NCI-H146 (cell line): Measurements from ENCODE around the gene LCP2.

Experiments
- DNase-seq: peaks from one replicate; lab custom pipeline; 2025; lab: John Stamatoyannopoulos, UW

The LCP2 gene

DNA sequence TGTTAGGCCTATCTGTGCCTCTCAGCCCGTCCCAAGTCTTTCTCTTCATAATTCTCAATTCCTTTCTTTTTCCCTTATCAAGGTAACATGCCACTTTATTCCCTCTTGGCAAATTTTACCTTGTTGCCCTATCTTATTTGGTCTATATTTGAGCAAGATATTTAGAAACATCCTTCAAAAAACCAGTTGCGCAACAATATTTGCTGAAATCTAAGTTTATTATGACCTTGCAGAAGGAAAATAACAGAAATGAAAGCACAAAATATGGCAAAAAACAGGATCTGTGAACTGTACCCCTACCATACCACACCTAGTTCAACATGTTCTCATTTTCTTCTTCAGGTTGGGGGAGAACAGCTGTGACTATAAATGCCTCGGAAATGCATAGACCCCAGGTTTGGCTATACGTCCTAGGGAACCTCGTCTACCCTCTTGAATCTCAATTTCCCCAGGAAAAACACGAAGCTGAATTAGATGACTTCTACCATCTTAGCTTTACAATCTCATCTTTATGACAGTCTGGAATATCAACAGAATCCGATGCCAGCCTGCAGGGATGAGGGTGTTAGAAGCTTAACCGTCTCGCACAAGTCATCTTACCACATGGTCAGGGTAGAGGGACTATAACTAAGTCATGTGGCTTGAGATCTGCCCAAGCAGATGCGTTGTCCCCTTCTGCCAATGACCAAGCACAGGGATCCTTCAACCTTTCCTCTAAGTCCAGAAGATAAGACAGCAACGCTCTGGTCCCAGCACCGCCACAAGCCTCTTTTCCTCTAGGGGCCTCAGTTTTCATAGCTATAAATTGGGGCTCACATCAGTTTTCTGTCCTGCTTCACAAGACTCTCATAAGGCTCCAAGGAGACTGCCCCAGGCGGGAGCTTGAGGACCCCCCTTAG, 1.3 kb downstream of the LCP2 start:
- no peak for DNase-seq

DNA sequence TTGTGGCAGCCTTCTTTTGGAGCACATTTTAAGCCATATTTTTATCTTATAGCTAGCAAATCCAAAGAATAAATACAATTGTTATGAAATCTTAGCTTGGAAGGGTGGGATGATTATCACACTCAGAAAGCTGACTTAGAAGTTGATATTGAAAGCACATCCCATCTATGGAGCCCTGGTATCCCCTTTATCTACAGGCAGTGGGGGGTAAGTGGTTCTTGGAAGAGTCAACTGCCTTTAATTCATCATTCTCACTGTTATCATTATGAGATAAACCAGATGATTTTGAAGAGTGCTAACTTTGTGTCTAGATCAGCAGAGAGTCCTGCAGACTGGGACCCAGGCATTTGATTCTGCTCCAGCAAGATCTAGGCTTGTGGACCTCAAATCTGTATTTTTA, 3.0 kb downstream of the LCP2 start:
- DNase-seq, result no peak

DNA sequence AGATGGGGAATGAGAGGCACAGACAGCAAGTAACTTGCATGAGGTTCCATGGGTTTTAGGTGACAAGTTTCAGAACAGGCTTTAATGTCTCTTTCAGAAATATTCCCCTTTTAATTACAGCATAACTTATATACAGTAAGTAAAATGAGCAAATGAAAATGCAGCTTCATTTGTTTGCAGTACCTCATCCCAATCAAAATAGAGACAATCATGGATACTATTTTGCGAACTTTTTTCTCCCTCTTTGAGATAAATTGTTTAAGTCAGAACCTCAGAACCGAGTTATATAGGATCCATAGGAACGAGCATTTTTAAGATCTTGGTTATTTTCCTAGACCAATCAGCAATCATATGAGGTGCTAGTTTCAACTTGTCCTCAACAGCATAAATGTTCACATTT, 3.5 kb downstream of the LCP2 start:
- no peak for DNase-seq

DNA sequence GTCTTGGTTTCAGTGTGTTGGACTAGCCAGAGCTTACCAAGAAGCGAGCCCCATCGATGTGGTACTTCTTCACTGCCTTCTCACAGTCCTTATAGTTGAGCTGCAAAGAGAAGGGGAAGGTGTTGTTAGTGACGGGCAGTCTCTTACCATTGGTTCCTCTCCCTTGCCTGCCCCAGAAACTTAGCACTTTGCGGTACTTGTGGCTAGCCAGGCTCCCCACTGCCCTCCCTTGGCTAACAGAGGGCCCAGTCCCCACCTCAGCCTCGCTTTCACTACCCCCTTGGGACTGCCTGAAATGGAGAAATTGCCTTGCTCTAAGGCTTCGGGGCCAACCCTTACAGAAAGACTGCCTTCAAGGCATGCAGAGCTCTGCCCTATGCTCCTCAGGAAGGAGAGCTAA, 4.3 kb downstream of the LCP2 start:
- no peak for DNase-seq

DNA sequence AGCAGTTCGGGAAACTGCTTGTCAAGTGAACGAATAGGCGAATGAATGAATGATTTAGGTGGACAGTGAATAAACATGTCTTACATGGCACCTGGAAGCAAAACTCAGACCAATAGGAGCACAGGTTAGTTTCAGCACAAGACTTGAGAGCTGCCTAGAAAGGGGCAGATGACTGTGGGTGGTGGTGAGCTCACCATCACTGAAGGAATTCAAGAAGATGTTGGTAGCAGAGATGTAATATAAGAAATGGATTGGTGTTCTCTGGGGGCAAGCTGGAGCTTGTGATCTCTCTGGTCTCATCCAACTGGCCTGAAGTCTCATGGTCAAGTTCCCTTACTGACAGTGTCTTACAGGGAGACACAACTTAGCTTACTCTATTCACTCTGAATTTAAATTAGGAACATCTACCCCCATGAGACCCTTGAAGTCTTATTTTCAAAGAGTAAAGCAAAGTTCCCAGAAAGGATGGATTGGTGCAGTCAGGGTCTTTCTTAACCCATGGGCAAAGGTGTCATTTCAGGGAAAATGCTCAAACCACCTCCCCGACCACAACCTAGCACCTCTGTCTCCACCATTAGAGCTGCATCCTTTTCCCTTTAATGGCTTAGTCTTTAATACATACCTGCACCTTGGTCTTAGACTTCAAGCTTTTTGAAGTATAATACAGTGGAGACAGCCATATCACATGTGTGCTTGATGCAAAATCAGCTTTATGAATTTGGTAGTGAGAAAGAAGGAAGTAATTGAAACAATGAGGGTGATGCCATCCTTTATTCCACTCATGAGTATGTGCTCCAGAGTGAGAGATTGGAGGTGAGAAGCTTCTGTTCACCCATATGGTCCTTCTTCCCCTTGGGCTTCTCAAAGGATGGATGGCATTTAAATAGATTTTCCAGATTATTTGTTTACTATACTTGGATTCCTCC, 5.1 kb downstream of the LCP2 start:
- DNase-seq, result no peak

DNA sequence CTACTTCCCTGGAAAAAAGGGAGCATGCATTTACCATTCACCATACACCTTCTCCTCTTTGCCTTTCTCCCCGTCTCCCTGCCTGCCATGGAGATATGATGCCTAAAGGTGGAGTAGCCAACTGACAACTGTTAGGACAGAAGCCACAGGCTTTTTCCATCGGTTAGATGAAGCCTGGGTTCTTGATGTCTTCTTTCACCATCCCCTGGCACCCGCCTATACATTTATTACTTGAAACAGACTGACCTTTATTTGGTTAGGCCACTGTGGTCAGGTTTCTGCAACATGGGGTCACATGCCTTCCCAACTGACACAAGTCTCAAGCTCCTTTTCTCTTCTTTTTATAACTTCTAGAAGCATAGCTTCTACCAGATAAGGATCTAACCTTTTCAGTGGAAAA, 7.1 kb downstream of the LCP2 start:
- no peak for DNase-seq

DNA sequence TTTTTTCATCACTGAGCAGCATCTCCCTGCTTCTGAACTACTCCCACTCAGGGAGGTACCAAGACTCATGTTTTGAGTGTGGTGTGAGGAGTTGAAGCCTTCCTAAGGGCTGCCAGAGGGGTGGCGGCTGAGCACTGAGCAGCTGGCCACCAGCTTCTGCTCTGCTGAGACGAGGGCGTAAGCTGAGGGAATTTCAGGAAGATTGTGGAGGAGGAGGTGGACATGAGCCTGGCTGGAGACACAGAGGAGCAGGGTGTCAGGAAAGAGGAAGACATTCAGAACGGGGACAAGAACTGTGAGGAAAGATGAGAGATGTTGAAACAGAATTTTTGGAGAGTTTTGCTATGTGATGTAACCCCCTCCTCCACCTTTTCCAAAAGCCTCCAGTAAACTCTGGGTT, 7.8 kb downstream of the LCP2 start:
- DNase-seq, result no peak

DNA sequence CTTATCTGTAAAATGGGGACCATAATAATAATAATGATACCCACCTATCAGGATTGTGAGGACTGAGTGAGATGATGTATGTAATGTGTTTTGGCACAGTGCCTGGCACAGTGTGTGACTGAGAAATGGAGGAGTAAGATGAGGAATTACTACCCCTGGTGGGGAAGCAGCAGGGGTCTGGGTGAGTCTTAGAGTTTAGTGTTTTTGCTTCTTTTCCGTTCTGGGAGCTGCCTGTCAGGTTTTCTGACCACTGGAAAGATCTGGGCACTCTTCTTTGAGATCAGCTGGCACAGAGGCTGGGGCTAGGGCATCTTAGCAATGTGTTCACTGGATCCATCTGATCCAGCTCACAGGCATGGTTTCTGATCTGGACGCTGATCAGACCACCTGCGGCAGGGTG, 8.5 kb downstream of the LCP2 start:
- no peak for DNase-seq

DNA sequence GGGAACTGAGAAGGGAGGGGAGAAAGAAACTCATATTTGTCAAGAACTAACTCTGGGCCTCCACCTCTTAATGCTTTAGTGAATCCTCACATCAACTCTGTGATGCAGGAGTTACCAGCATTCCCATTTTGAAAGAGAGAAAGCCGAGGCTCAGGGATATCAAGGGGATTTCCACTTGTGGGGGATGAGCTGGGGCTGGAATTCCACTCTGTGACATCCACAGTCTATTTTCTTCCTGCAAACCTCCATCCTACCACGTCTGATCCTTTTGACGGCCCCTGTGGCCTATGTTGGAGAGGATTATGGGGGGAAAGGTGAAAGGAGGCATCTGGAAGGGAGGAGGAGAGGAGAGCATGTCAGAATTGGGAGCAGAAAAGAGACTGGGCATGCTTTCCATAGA, 9.0 kb downstream of the LCP2 start:
- no peak for DNase-seq

DNA sequence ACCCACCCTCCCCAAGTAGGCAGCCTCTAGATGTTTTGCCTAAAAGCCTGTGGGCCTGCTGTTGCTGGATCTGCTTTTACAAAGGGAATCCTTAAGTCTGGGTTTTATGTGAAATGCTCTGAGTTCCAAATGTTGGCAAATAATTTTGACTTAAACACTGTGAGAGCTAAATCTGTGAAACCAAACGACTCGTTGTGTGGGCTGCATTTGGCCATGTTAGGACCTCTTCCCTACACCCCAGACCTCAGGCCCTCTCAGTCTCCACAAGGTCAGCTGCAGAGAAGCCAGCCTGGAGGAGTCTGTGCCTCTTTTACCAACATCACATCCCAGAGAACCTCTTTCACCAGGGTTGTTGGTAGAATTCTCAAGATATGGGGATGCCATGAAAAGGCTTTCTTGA, 9.4 kb downstream of the LCP2 start:
- no peak for DNase-seq

DNA sequence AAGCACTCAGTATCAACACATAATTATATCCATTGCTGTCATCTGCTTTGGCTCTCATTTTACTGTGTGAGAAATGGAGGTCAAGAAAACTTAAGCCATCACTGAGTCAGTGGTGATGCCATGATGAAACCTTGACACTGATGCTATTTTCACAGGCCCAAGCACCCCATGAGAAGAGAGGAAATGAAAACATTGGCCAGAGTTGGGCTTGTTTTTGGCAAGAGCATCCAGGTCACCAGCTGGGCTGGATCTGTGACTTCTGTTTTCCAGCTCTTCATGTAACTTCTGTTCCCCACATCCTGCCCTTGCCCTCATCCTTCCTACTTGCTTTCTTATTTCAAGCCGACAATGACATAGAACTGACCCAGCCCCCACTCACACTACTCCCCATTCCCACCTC, 10.0 kb downstream of the LCP2 start:
- no peak for DNase-seq

DNA sequence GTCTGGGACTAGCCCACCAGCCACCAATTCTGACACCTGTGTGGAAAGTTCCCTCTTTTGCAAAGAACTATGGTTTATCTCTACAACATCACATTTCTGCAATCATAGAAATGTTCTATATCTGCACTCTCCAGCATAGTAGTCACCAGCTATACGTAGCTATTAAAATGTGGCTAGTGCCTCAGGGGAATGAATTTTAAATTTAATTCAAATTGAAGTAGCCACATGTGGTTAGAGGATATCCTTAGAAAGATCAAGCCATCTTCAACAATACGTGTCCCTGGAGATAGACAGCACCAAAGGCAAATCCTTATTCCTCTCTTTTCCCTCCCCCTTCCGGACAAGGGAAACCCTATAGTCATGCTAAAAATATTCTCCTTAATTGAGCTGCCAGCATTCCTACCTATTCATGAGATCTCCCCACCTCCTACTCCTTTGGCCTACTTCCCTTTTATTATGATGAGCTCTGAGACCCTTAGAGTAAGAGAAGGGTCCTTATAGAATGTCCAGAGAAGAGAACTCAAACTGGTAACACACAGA, 11.1 kb downstream of the LCP2 start:
- no peak for DNase-seq

DNA sequence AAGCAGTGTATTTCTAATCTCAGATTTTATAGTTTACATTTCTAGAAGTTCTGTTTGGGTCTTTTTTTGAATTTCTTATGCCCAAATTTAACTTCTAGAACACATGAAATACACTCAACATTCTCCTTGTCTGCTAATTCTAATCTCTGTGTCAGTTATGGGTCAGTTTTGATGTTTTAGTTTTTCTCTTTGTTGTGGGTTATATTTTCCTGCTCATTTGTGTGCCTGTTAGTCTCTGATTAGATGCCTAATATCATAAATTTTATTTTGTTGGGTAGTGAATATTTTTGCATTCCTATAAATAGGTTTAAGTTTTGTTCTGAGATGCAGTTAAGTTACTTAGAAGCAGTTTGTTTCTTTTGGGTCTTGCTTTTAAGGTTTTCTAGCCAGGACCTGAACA, 12.4 kb downstream of the LCP2 start:
- no peak for DNase-seq

DNA sequence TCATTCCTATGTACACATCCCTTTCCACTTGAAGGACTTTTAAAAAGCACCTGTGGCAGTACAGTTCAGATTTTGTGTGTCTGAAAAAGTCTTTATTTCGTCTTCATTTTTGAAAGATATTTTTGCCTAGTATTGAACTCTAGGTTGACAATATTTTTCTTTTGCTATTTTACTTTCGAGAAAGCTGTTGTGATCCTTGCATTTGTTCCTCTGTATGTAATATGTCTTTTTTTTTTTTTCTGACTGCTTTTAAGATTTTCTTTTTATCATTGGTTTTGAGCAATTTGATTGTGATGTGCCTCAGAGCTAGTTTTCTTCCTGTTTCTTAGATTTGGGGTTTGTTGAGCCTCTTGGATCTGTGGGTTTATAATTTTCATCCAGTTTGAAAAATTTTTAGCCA, 13.3 kb downstream of the LCP2 start:
- DNase-seq, result no peak

DNA sequence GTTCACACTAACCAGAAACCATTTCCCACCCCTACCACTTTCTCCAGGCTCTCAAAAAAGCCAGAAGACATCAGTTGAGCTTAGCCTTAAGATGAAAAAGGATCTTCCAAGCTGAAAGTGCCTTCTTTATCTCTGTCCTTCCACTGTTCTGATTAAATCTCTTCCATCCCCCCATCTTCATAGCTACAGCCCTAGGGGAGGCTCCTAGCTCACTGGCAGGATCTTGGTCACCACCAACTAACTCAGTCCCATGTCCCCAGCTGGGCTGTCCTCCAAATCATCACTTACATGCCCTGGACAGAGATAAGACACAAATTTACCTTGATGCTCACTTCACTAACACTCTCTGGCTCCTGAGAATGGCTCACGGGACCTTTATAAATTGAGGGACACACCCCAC, 14.3 kb downstream of the LCP2 start:
- no peak for DNase-seq

DNA sequence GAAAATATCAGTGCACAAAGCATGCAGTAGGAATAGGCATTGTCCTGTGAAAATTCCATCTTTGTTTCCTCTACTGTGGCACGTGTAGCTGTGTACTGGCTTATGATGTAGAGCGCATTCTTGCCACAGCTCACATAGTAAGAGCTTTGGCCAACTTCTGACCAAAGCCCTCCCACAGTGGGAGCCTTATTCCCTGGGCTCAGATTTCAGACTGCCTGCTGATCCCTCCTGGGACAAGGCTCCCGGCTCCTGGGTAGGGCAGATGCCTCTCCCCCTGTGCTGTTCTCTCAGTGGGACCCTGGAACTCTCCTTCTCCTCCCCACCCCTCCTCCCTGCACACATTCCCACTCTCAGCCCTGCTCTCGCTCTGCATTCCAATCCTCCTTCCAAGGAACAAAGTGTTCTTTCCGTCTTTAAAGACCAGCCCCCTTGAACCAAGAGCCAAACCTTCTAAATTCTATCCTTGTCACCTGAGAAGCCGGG, 17.5 kb downstream of the LCP2 start:
- DNase-seq, result no peak

DNA sequence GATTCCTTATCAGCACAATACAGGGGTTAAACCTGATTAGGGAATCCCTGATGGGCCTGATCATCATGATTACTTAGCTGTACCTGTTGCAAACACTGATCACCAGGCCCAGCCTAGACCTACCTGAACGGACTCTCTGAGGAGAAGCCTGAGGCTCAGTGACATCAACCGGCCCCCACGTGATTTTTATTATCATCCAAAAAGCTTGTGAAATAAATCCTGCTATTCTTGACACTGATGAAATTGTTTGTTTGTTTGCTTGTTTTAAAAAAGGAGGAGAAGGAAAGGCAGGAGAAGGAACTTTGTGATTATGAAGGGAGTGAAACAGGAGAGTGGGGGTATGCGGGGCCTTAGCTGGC, 18.1 kb downstream of the LCP2 start:
- no peak for DNase-seq

DNA sequence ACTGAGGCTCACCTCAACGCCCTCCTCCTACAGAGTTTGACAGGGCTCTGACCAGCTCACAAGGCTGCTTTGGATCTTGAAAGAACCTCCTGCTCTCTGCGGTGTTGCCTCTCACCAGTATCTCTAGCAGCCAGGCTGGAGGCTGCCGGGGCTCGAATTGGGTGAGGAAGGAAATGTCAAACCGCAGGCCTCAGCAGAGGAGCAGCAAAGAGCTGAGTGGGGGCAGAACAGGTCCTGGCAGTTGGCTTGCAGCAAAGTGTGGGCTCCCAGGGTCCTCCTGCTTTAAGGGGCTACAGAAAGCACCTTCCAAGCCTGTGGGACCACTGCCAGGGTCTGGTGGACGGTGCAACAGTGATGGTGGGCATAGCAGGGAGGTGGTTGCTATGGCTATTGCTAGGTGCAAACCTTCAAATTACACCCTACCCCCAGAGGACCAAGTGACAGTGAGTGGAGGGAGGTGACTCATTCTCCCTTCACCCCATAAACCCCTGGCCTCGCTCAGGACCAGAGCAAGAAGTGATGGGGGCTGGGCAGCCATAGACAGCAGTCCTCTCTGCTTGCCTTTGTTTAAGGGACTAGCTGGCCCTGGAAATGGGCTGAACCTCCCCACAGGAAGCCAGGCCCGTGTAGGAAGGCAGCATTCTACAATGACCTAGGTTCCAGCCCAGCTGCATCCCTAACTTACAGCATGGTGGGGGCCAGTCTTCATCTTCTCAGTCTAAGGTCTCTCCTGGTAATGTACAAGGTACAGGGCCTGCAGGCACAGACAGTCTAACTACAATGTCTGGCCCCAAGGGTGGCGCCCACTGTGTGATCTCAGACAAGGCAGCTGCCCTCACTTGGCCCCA, 18.7 kb downstream of the LCP2 start:
- no peak for DNase-seq

DNA sequence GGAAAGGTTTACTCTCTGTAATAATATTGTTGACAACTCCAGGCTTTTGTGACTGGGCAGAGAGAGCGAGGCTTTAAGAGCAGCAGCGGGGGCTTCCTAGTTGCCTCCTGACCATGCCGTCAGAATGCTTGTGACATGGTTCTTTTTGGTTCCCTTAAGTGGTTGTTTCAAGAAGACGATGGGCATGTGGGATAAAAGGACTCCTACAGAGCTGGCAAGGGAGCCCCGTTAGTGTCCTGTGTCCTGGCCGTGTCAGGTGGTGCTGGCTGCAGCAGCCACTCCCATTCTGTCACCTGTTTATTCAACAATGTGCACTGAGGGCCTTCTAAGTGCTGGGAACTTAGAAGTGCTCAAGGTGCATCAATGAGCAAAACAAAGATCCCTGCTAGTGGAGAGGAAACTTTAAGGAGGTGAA, 19.7 kb downstream of the LCP2 start:
- DNase-seq, result no peak

DNA sequence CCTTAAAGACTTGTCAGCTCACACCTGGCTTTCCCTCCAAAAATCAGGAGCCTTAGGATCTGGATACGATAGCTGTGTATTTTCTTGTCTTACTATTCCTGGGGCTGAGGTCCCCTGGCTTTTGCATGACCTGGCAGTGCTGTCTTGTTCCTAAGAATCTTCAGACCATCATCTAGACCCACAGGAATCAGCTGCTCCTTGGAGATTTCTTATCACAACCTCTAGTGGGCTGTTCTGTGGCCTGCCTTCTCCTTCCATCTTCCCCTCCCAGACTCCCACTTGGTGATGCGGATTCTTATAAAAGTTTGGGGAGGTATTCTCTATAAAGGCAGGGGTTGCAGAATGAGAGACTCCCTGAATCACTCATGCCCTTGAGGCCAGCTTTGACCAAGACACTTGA, 21.4 kb downstream of the LCP2 start:
- no peak for DNase-seq

DNA sequence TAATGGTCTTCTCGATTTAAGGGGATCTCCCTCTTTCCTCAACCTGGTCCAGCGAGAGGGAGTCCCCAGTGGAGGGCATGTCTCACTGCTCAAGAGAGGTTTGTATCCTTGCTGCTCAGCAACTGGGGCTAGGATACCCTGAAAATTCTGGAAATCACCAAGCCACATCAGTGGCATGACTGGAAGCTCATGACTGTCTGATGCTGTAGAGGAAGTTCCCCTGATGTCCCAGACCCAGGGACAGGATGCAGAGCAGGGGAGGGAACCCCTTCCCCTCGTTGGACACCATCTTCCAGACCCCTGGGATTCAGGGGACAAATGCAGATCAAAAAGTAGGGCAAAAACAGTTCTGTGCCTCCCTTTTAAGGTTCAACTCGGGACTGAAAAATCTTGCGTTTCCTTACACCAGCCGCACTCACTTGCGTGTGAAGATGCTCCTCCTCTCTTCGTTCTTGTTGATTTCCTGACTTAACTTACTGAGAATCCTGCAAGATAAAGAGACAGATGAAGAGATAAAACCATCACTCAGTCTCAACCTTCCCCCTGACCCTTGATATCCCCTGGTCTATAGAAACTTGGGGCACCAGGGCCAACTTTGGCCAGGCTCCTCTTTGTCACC, 22.1 kb downstream of the LCP2 start:
- no peak for DNase-seq
